HepG2 (cell line): ENCODE data around the gene MPC2. TPM values are rescaled to one million over a fixed set of nuclear protein-coding genes. Genes with fewer than 3 reads are reported as not detected.

Experiments used
- ARID2 ChIP-seq: sonication (generic); formaldehyde crosslinking; IDR thresholded peaks from 2 replicates; pipeline ENCODE4 v1.8.1; 2022; ENCODE audit warnings: mild to moderate bottlenecking, missing genetic modification reagents, borderline replicate concordance
- CBX5 ChIP-seq: sonication (generic); formaldehyde crosslinking; IDR thresholded peaks from 2 replicates; pipeline ENCODE4 v1.4.0; 2020; ENCODE audit warnings: missing genetic modification reagents, borderline replicate concordance
- NONO ChIP-seq, 2 experiments: fragments of 450-650 bp in 1 of 2; sonication (generic) in 1 of 2; formaldehyde crosslinking in 1 of 2; IDR thresholded peaks in 1 of 2; conservative IDR thresholded peaks in 1 of 2; 2 replicates each; pipeline versions ENCODE4 v1.6.1 to v1.8.0; 2017 to 2022; ENCODE audit warnings: mild to moderate bottlenecking in 1 of 2, missing genetic modification reagents in 1 of 2, moderate library complexity in 1 of 2
- PAXIP1 ChIP-seq: sonication (generic); formaldehyde crosslinking; conservative IDR thresholded peaks from 2 replicates; pipeline ENCODE4 v1.4.0; 2020; ENCODE audit warnings: mild to moderate bottlenecking, missing genetic modification reagents, moderate library complexity
- POLR2A ChIP-seq, 2 experiments: IDR thresholded peaks; 2 replicates each; pipeline ENCODE4 v1.6.1; 2011; ENCODE audit warnings: low read depth in 2 of 2, low read length in 2 of 2, mild to moderate bottlenecking in 1 of 2, moderate library complexity in 1 of 2; ENCODE audit not compliant: insufficient read depth in 1 of 2
- PTBP1 ChIP-seq: fragments of 200-400 bp; formaldehyde crosslinking; IDR thresholded peaks from 2 replicates; pipeline ENCODE4 v1.6.1; 2018; ENCODE audit warnings: low read length, low read depth; ENCODE audit not compliant: poor library complexity, severe bottlenecking
- RBFOX2 ChIP-seq: fragments of 200-400 bp; formaldehyde crosslinking; IDR thresholded peaks from 2 replicates; pipeline ENCODE4 v1.6.1; 2017; ENCODE audit warnings: low read depth, mild to moderate bottlenecking, low read length
- TBX2 ChIP-seq: sonication (generic); formaldehyde crosslinking; IDR thresholded peaks from 2 replicates; pipeline ENCODE4 v1.5.0; 2020; ENCODE audit warnings: missing genetic modification reagents, mild to moderate bottlenecking, borderline replicate concordance
- YY1 ChIP-seq: IDR thresholded peaks from 2 replicates; pipeline ENCODE4 v1.6.1; 2011; ENCODE audit warnings: low read length, low read depth, moderate library complexity, mild to moderate bottlenecking; ENCODE audit not compliant: insufficient read depth, insufficient replicate concordance
- ZNF430 ChIP-seq: sonication (generic); formaldehyde crosslinking; IDR thresholded peaks from 2 replicates; pipeline ENCODE4 v1.9.0; 2021; ENCODE audit warnings: mild to moderate bottlenecking, missing genetic modification reagents
- ZNF644 ChIP-seq: IDR thresholded peaks from 2 replicates; pipeline ENCODE4 v1.6.1; 2016; ENCODE audit warnings: low read depth
- ZNF790 ChIP-seq: sonication (generic); formaldehyde crosslinking; IDR thresholded peaks from 2 replicates; pipeline ENCODE4 v1.8.0; 2022; ENCODE audit warnings: missing genetic modification reagents, mild to moderate bottlenecking, borderline replicate concordance
- ZSCAN5A ChIP-seq: sonication (generic); formaldehyde crosslinking; IDR thresholded peaks from 2 replicates; pipeline ENCODE4 v1.8.0; 2022; ENCODE audit warnings: mild to moderate bottlenecking, missing genetic modification reagents, borderline replicate concordance
- polyA plus RNA-seq, 8 experiments: library from polyadenylated mRNA; depleted of rRNA in 3 of 8; stranded (reverse) in 7 of 8; unstranded in 1 of 8; fragments of >200 nt; fragmentation: Illumina TruSeq in 4 of 8; extraction: Trizol in 4 of 8; gene quantifications; 2 replicates each; pipeline versions ENCODE4 v1.2.1 to v1.2.3, GENCODE V29; 2011 to 2016; ENCODE audit warnings: low read depth in 4 of 8, missing spikeins in 1 of 8, mixed read lengths in 1 of 8; ENCODE audit not compliant: insufficient read depth in 1 of 8
- total RNA-seq, 5 experiments: library from RNA; depleted of rRNA; stranded (reverse); fragments of >200 nt; fragmentation: Illumina TruSeq; extraction: Trizol; gene quantifications; 2 replicates each; pipeline ENCODE4 v1.2.3, GENCODE V29; 2016; ENCODE audit warnings: low read depth in 1 of 5
- TF ChIP-seq, protein P1 (sequence below): IDR thresholded peaks from 2 replicates; pipeline ENCODE4 v1.6.1; 2016; ENCODE audit warnings: low read depth, missing genetic modification reagents, missing compliant biosample characterization
- TF ChIP-seq, protein P2 (sequence below): sonication (generic); formaldehyde crosslinking; IDR thresholded peaks from 2 replicates; pipeline ENCODE4 v1.5.1; 2020; ENCODE audit warnings: missing genetic modification reagents, mild to moderate bottlenecking, borderline replicate concordance

Gene MPC2
- total and polyA plus RNA-seq, 2 of the 13 experiments (the other 11 are each of a cell fraction or from before 2014, with no cell fraction given), result 38.8 to 136 TPM

DNA sequence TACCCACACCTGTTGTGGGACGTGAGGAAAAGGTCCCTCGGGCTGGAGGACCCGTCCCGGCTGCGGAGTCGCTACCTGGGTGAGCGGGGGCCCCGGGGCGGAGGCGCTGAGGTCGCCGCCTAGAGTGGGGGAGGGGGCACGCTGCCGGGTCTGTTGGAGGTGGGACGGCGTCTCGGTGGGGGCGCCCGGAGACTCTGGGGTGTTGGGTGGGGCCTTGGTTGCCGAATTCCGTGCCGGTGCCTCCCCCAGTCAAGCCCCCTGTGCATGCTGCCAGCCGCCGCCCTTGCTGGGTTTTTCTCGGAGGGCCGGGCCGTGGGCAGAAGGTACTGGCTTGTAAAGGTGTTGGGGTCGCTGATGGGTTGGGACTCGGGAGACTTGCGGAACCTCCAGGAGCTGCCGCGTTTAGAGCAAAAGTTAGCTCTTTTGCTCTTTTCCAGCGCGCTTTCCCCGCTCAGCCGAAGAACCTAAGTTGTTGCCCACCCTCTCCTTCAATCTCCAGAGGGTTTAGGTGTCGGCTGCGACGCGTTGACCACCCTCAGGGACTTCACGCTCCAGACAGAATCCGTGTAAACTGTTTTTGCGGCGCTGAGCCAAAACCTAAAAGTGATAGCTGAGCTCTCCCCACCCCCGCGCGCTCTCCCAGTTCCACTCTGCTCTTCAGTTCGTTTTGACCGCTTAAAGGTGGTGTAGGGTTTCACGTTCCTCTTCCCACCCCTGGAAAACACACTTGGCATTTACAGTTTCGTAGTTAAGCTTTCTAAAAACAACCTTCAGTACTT, at the start of gene MPC2 (continued):
- TF ChIP-seq ZSCAN5A (no peak), ZNF430 (CRISPR knock-in tag) (0 out of 2 replicates have a peak, but pooled peaks have one; percentile 1), RBFOX2 (peak; percentile 75), CBX5 (CRISPR knock-in tag) (no peak), ZNF790 (CRISPR knock-in tag) (no peak), ZNF644 (CRISPR knock-in tag) (peak; percentile 12; the same call in 1 of the 2 replicates), TBX2 (CRISPR knock-in tag) (peak; percentile 73), POLR2A (IDR thresholded peaks at IDR 0.05; ENCODE audit: insufficient read depth in 1 of 2, low read depth in 2 of 2, low read length in 2 of 2) (peak; percentile 34 to 68; a peak in 2 of 4 replicates), PAXIP1 (CRISPR knock-in tag) (peak; percentile 39), YY1 (no peak), ARID2 (CRISPR knock-in tag) (peak; percentile 82; the same call in 1 of the 2 replicates), NONO (IDR thresholded peaks at IDR 0.05) (no peak), NONO (CRISPR knock-in tag; conservative IDR thresholded peaks at IDR 0.05) (peak; percentile 5; the same call in 1 of the 2 replicates), PTBP1 (no peak)
- TF ChIP-seq, protein P1, sequence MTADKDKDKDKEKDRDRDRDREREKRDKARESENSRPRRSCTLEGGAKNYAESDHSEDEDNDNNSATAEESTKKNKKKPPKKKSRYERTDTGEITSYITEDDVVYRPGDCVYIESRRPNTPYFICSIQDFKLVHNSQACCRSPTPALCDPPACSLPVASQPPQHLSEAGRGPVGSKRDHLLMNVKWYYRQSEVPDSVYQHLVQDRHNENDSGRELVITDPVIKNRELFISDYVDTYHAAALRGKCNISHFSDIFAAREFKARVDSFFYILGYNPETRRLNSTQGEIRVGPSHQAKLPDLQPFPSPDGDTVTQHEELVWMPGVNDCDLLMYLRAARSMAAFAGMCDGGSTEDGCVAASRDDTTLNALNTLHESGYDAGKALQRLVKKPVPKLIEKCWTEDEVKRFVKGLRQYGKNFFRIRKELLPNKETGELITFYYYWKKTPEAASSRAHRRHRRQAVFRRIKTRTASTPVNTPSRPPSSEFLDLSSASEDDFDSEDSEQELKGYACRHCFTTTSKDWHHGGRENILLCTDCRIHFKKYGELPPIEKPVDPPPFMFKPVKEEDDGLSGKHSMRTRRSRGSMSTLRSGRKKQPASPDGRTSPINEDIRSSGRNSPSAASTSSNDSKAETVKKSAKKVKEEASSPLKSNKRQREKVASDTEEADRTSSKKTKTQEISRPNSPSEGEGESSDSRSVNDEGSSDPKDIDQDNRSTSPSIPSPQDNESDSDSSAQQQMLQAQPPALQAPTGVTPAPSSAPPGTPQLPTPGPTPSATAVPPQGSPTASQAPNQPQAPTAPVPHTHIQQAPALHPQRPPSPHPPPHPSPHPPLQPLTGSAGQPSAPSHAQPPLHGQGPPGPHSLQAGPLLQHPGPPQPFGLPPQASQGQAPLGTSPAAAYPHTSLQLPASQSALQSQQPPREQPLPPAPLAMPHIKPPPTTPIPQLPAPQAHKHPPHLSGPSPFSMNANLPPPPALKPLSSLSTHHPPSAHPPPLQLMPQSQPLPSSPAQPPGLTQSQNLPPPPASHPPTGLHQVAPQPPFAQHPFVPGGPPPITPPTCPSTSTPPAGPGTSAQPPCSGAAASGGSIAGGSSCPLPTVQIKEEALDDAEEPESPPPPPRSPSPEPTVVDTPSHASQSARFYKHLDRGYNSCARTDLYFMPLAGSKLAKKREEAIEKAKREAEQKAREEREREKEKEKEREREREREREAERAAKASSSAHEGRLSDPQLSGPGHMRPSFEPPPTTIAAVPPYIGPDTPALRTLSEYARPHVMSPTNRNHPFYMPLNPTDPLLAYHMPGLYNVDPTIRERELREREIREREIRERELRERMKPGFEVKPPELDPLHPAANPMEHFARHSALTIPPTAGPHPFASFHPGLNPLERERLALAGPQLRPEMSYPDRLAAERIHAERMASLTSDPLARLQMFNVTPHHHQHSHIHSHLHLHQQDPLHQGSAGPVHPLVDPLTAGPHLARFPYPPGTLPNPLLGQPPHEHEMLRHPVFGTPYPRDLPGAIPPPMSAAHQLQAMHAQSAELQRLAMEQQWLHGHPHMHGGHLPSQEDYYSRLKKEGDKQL (CRISPR knock-in tag), result no peak
- TF ChIP-seq, protein P2, sequence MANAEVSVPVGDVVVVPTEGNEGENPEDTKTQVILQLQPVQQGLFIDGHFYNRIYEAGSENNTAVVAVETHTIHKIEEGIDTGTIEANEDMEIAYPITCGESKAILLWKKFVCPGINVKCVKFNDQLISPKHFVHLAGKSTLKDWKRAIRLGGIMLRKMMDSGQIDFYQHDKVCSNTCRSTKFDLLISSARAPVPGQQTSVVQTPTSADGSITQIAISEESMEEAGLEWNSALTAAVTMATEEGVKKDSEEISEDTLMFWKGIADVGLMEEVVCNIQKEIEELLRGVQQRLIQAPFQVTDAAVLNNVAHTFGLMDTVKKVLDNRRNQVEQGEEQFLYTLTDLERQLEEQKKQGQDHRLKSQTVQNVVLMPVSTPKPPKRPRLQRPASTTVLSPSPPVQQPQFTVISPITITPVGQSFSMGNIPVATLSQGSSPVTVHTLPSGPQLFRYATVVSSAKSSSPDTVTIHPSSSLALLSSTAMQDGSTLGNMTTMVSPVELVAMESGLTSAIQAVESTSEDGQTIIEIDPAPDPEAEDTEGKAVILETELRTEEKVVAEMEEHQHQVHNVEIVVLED (CRISPR knock-in tag), result no peak
